ACHN (cell line): ENCODE results near the gene ID3.
"Not testable (repeated sequence)": the region's sequence is repeated elsewhere in the genome, so short reads cannot be mapped to it uniquely, and the experiment has no call there.

ENCODE experiments used
- DNase-seq: peaks from one replicate; pipeline ENCODE4 v3.0.0-alpha.2; 2015
- in situ Hi-C: cut with HindIII; loops from 2 replicates; pipeline ENCODE4 v1.10.0; 2017; ENCODE audit warnings: low sequenced_read_pairs, low pct_ligation_motif_present, low pct_unique_long_range_greater_than_20kb

The ID3 gene

DNA sequence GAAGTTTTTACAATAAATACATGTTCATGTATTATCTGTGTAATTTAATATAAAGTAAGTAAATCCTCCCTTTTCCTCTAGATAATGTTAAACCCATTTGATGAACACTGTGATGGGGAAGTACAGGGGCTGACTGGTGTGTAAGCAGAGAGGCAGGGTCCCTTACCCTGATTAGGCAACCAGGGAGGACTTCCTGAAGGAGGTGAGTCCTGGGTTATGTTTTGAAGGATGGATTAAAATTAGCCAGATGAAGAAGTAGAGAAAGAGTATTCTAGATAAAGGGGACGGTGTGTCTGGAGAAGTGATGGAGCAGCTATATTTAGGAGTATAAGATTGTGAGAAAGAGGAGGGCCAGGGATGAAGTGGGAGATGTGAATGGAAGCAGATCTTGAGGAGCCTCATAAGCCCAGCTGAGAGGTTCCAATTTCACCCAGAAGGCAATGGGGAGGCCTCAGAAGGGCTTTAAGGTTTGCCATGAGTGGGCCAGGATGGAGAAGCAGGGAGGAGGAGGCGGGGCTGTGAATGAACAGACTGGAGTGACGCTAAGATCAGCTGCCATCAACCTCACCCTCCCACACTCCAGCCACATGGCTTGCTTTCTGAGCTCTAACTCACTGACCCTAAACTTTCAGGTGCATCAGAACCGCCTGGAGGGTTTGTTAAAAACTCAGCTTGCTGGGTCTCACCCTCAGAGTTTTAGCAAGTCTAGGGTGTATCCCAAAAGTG is 30.9 kb upstream of the ID3 start:
- in situ Hi-C loops, result no loop called here

DNA sequence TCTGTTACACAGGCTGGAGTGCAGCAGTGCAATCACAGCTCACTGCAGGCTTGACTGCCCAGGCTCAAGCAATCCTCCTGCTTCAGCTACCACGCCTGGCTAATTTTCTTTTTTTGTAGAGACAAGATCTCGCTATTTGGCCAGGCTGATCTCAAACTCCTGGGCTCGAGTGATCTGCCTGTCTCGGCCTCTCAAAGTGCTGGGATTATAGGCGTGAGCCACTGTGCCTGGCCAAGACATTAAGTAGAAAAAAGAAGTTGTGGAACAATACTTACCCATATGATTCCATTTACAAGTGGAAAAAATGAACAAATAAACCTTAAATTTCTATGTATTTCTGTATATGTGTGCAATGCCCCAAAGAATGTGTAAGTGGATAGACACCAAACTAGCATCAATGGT is 30.3 kb upstream of the ID3 start:
- in situ Hi-C loops, result no loop called here

More for the DNA sequence above, 30.9 kb upstream of the ID3 start:
- DNase-seq, result no peak

GRCh38 chr1:23588749-23589548 is 29.6 kb upstream of the ID3 start:
- DNase-seq, result no peak
- in situ Hi-C loops, result no loop called here

More for the DNA sequence above, 30.3 kb upstream of the ID3 start:
- peak; percentile 27 for DNase-seq

DNA sequence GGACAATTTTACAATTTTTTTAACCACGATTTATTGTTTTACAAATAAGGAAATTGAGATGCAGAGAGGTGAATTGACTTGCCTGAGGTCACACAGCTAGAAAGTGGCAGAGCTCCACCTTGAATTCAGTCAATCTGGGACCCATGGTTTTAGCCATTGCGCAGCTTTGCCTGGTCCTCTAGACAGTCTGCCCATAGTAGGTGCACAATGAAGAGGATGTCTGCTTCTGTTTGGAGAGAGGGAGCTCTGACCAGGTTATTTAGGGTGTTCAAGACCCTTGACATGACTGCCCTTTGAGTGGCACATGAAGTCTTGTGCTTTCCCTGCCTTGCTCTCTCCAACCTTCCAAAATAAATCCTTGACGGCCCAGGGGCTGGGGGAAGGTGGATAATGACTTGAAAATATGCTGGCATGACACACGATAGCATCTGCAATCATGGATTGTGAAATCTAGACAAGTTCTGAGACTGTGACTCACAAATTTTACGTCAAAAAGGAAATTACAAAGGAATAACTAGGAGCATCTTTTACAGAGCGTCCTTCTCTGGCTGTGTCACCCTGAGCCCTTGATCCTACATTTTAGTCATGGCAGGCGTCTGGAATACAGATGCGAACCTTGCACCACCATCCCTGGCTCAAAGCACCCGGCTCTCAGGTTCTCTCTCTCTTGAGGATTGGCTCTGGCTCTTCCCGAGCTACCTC is 26.2 kb upstream of the ID3 start:
- DNase-seq, result peak; percentile 40
- in situ Hi-C loops, result no loop called here

- DNase-seq, in situ Hi-C loops: not testable (repeated sequence)
These were observed 24.4 kb upstream of the ID3 start for GRCh38 chr1:23583727-23584126.

GRCh38 chr1:23582820-23583219 is 23.5 kb upstream of the ID3 start:
- in situ Hi-C loops, result no loop called here
- no peak for DNase-seq

DNA sequence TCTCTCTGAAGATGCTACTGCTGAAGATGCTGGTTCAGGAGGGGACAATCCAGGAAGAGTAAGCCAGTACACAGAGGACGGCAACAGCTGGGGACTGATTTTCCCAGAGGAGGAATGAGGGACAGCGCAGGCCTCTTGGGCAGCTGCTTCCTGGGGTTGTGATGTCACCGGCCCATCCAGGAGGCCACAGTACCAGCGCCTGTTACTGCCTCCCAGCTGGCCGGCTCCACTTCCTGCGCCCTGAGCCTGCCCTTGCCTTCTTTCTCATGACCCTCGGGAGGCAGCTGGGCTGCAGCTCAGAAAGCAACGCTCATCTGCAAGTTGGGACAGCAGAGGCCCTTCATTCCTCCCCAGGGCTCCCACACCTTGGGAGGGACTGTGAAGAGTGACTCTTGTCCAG is 21.9 kb upstream of the ID3 start:
- DNase-seq, result no peak
- in situ Hi-C loops, result no loop called here

- in situ Hi-C loops, result no loop called here
- no peak for DNase-seq
These were observed 19.7 kb upstream of the ID3 start for GRCh38 chr1:23578997-23579363.

- in situ Hi-C loops, result no loop called here
- DNase-seq, result no peak
These were observed 19.2 kb upstream of the ID3 start for GRCh38 chr1:23578311-23578996.

DNA sequence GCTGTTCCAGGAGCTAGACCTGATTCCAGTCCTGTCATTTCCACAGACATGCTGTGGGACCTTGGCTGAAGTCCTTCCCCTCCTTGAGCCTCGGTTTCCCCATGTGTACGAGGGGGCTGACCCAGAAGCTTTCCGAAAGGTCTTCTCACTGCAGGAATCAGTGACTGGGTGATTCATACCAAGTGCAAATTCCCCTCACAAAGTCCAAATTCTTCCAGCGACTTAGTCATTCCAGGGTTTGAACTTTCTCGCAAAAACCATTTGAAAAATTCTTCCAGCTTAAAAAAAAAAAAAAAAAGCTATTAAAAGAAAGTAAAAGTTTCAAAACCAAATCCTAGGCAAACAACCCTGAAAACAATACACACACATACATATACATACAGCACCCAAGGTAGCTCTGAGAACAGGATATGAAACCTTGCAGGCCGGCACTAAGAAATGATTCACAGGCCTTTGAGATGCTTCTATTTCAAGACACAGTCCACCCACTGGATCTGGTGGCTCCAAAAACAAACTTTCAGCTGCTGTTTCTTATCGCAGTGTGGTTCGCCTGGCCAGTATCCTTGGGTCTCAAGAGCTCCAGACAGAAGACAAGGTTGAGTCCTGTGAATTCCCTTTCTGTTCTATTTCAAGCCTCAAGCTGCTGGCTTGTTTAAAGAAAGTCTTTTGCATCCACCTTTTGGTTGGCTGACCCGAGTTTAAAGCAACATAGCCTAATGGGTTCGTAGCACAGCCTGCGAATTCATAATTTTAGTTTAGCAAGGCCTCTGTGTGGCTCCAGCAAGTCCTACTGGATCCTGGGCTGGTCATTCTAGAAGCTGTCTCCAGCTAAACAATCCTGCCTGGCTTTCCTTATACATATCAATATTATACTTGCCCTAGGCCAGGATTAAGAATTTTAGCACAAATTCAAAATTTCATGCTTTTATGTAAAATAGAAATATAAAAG is 18.0 kb upstream of the ID3 start:
- peak; percentile 76 for DNase-seq
- in situ Hi-C loops, result no loop called here

DNA sequence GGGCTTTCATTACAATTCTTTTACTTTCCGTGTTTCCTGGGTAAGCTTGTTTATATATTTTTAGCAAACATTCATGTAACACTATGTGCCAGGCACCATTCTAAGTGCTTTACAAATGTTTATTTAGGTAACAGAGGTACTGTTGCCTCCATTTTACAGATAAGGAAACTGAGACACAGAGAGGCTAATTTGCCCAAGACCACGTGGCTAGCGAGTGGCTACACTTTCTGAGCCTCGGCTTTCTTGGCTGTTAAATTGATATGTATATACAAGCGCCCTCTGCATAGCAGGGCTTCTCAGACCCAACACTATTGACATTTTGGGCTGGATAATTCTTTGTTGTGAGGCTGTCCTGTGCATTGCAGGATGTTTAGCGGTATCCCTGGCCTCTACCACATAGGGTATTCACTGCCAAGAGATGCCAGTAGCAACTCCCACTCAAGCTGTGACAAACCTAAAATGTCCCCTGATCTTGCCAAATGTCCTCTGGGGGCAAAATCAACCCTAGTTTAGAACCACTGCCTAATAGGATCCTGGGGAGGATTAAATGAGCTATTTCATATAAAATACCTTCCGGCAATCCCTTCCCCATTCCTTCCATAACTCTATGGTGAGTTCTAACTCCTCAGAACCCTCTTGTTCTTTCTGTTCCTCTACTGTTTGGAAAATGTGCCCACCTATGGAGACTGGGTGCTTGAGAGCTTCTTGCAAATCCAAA is 17.2 kb upstream of the ID3 start:
- in situ Hi-C loops, result no loop called here
- DNase-seq, result peak; percentile 16

GRCh38 chr1:23575226-23575810 is 16.0 kb upstream of the ID3 start:
- in situ Hi-C loops, result no loop called here
- DNase-seq, result no peak

- DNase-seq, result no peak
- in situ Hi-C loops, result no loop called here
These were observed 15.0 kb upstream of the ID3 start for GRCh38 chr1:23574265-23574754.

- no peak for DNase-seq
These were observed 14.4 kb upstream of the ID3 start for GRCh38 chr1:23573574-23574182.

GRCh38 chr1:23571465-23571864 is 12.2 kb upstream of the ID3 start:
- in situ Hi-C loops, result no loop called here

More at GRCh38 chr1:23573574-23574182, 14.4 kb upstream of the ID3 start:
- in situ Hi-C loops, result no loop called here

GRCh38 chr1:23570001-23570691 is 10.8 kb upstream of the ID3 start:
- in situ Hi-C loops, result no loop called here

More at GRCh38 chr1:23571465-23571864, 12.2 kb upstream of the ID3 start:
- DNase-seq, result no peak

More at GRCh38 chr1:23570001-23570691, 10.8 kb upstream of the ID3 start:
- DNase-seq, result no peak
